ENCODE results near the gene TTLL5. TPM values are rescaled to one million over a fixed set of nuclear protein-coding genes. Genes with fewer than 3 reads are reported as not detected.

TTLL5 gene
- total RNA-seq, 1 donor from 2014 or later = 17.8 TPM

- ATAC-seq (no peak), DNase-seq (ENCODE audit: missing footprints) (no peak)
- intact Hi-C loops (cut with DNase I) = no loop called here
Measured at GRCh38 chr14:75864352-75864751, 203.3 kb downstream of the TTLL5 start.

GRCh38 chr14:75865531-75865930 is 204.5 kb downstream of the TTLL5 start:
- DNase-seq (ENCODE audit: missing footprints) (no peak), ATAC-seq (no peak)
- intact Hi-C loops (cut with DNase I) = loop anchor here (5.0 kb wide), 1 partner anchor 38 kb away; no protein-coding TSS in a partner anchor

GRCh38 chr14:75866970-75867369 is 205.9 kb downstream of the TTLL5 start:
- DNase-seq (ENCODE audit: missing footprints) (no peak), ATAC-seq (no peak)
- intact Hi-C loops (cut with DNase I) = loop anchor here (5.0 kb wide), 1 partner anchor 40 kb away; no protein-coding TSS in a partner anchor

- peak; percentile 33 for ATAC-seq
- DNase-seq (ENCODE audit: missing footprints) = no peak
- intact Hi-C loops (cut with DNase I) = no loop called here
Measured at GRCh38 chr14:75871181-75871880, 210.3 kb downstream of the TTLL5 start.

DNA sequence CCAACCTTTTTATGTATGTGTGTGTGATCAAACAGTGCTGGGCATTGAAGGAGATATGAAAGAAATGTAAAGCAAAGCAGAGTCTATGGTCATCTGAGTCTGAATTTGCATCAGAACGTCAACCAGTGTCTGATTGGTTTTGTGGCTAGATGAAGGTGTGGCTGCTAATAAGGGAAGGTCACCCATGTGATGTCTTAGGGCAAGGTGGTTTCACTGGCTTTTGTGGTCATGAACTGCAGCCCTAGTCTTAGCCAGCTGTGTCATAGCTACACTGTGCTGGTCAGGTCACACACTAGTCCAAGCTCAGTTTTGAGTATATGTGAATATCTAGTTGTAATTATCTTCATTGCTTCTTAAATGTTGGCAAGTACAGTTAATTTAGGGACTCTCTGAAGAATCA is 214.9 kb downstream of the TTLL5 start:
- DNase-seq (ENCODE audit: missing footprints) (no peak), ATAC-seq (no peak)
- intact Hi-C loops (cut with DNase I) = no loop called here

DNA sequence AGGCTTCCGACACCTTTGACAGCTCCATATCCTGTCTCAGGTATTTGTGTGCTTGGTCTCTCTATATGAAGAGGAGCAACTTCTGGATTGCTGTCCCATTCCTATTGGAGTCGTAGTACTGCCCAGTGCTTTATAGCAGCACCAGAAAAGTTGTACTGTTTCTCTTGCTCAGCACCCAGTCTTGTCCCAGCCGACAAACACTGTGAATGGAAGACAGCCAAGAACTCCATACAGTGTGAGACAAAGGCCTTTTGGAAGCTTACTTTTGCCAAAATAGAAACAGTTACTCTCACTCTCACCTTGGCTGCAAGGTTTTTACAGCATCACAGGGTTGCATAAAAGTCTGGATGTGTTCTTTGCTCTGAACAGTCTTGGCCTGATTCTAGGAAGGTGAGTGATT is 215.5 kb downstream of the TTLL5 start:
- ATAC-seq (peak; percentile 40), DNase-seq (ENCODE audit: missing footprints) (no peak)
- intact Hi-C loops (cut with DNase I) = no loop called here

DNA sequence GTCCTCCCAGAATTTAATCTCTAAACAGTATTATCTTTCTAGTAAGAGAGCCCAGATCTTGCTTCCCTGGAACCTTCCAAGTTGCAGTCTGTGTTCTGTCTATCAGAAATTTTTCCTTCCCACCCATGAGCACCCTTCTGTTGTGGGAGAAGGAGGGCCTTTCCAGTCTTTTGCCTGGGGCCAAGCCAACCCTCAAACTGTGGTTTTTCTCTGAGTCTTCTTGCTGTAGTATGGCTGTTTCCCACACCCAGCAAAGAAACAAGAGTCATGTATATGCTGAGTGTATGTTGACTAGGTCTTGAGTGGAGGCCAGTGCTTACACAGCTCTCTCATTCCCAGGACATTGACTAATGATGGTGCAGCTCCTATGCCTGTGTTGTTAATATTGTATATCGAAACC is 216.2 kb downstream of the TTLL5 start:
- DNase-seq (ENCODE audit: missing footprints) (no peak), ATAC-seq (peak; percentile 83)

GRCh38 chr14:75877884-75878283 is 216.8 kb downstream of the TTLL5 start:
- DNase-seq (ENCODE audit: missing footprints) = no peak
- intact Hi-C loops (cut with DNase I) = no loop called here
- no peak for ATAC-seq

More for the DNA sequence above, 216.2 kb downstream of the TTLL5 start:
- intact Hi-C loops (cut with DNase I) = no loop called here

GRCh38 chr14:75879031-75879430 is 218.0 kb downstream of the TTLL5 start:
- ATAC-seq (no peak), DNase-seq (ENCODE audit: missing footprints) (no peak)
- intact Hi-C loops (cut with DNase I) = no loop called here

DNA sequence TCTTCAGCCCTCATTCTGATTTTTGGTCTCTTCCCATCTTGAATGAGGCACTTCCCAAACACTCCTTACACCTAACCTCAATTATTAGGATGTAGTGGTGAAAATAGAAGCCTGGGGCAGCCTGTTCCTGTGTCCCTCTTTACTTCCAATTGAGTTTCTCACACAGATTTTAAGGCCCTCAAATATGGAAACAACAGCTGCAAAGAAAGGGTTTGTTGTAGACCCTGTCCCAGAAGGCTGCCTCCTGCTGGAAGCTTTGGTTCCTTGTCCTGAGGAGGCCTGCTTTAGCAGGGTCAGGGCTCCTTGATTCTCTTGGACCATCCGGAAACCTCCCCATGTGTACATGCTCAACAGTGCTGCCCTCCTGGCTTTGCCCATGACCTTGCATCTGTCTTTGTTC is 219.5 kb downstream of the TTLL5 start:
- no peak for DNase-seq (ENCODE audit: missing footprints)
- intact Hi-C loops (cut with DNase I) = no loop called here
- no peak for ATAC-seq

DNA sequence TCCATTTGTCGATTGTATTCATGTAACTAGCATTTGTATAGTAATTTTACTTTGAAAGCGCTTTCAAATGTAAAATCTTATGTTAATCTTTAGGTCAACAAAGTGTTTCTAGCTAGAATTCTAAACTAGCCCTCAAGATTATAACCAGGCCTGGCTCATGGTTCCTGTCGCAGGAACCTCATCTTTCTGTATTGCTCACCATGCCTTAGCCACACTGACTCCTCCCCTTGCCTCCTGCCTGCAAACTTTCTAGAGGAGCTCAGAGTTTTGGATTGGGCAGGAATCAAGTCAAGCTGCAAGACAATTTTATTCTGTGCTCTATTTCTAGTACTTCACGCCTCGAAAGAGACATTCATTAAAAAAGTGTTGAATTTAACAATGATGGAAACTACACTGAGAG is 220.9 kb downstream of the TTLL5 start:
- intact Hi-C loops (cut with DNase I) = no loop called here
- no peak for ATAC-seq

DNA sequence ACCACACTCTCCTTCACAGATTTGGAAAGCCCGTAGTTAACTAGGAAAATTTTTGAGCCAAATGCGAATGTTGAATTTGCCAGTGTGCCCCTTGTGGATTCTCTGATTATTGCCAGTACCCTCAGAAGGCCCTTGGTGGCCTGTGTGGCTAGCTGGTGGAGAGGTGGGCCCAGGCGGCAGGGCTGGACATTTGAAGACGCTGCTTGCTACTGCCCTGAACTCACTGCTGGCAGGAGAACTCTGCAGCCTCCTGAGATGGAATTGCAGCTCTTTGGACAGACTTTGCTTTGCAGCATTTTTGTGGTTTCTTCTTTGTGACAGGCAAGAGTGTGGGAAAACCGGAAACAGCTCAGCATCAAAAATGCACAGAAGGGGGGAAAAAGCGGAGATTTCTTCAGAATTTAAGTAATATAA is 223.2 kb downstream of the TTLL5 start:
- no peak for ATAC-seq
- no peak for DNase-seq (ENCODE audit: missing footprints)
- intact Hi-C loops (cut with DNase I) = no loop called here

More for the DNA sequence above, 220.9 kb downstream of the TTLL5 start:
- no peak for DNase-seq (ENCODE audit: missing footprints)

- intact Hi-C loops (cut with DNase I) = no loop called here
- ATAC-seq (no peak), DNase-seq (ENCODE audit: missing footprints) (no peak)
Measured at GRCh38 chr14:75885829-75886228, 224.8 kb downstream of the TTLL5 start.

DNA sequence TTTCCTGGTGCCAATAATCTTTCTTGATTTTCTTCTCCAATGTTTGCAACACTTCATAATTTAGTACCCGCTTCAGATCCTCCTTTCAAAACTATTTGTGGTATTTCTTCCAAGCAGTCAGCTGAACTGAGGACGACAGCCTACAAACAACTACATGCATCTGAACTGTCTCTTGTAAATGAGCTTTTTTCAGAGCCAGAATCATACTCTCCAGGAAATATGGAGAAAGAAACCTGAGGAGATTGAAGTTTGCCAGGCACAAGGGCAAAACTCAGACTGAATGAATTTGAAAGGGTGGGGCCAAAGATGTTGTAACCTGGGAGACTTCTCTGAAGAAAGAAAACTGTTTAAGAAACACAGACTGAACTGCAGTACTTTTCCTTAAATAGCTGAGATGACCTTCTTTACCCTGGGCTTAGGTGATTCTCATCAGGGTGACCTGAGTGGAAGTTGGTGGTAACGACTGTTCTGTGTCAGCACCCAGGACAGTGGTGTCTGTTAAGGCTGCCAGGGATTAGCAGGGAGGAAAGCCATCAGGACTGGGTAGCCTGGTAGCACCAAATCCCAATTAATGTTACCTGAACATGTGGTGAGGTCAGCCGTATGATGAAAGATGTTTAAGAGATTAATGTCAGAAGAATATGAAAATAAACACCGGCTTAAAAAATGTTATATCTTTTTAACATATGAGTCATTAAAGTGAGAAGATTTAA is 225.7 kb downstream of the TTLL5 start:
- no peak for ATAC-seq
- intact Hi-C loops (cut with DNase I) = no loop called here

DNA sequence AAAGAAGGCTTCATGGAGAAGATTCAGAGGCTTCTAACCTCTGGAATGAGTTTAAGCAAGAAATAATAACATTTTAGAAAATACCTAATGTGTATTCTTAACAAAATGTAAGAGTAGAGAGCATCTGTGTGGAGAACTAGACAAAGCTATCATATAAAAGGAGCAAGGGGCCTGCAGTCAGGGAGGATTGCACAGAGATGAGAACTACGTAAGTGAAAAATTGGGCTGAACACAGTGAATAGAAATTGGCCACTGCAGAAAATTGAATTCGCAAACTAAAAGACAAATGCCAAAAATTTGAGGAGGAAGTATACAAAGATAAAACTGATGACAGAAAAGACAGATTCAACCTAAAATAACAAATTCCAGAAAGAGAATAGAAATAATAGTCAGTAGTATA is 227.9 kb downstream of the TTLL5 start:
- intact Hi-C loops (cut with DNase I) = no loop called here
- DNase-seq (ENCODE audit: missing footprints) (no peak), ATAC-seq (peak; percentile 73)

More for the DNA sequence above, 225.7 kb downstream of the TTLL5 start:
- DNase-seq (ENCODE audit: missing footprints) = no peak

GRCh38 chr14:75896341-75896740 is 235.3 kb downstream of the TTLL5 start:
- ATAC-seq (no peak), DNase-seq (ENCODE audit: missing footprints) (no peak)
- intact Hi-C loops (cut with DNase I) = no loop called here

- no peak for ATAC-seq
- intact Hi-C loops (cut with DNase I) = no loop called here
Measured at GRCh38 chr14:75904311-75904710, 243.3 kb downstream of the TTLL5 start.

DNA sequence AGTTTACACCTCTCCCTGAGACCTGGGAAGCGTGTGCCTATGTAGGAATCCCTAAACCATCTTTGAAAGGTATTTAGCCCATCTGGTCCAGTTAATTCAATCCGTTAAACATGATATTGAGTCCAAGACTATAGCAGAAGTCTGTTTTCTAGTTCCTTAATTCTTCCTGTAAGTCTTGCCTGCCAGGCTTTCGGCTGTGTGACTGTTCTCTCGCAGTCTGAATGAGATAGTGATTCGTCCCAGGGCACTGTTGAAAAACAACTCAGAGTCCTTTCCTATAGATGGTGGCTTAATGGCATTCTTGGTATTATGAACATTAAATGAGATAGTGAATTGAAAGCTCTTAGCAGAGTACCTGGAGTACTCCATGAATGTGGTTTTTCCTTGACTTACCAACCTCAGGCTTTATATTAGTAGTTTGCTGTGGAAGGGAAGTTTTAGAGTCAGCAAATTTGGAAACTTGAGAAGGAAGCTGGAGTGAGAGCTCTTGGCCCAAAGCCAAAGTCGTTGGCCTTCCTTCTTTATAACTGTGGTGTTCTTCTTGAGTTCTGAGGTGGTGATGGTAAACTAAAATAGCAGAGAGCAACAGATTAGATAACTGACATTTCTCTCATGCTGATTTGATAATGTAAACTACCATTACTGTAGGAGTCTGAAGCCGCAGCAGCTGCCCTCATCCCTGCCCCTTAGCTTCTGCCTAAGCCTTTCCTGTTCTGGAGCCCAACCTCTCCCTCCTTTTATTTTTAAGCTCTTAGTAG is 244.3 kb downstream of the TTLL5 start:
- DNase-seq (ENCODE audit: missing footprints) = no peak
- ATAC-seq = peak; percentile 67
- intact Hi-C loops (cut with DNase I) = no loop called here

More at GRCh38 chr14:75904311-75904710, 243.3 kb downstream of the TTLL5 start:
- DNase-seq (ENCODE audit: missing footprints) = no peak

DNA sequence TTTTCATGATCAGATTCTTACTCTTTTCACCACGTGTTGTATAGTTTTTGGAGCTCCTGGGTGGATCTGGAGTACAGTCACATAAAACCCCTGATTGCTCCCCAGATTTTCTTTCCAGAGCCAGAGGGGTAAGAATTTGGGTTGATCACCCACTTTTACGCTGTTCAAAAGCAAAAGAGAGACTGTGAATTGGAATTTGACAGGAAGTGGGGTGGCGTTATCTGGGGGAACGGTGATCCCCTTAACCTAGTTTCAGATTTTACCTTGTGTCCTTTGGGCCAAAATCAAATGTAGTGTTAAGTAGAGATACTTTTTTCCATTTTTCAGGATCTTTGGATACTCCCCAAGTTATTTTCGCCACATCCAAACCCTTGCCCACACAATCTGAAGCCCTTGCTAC is 245.2 kb downstream of the TTLL5 start:
- ATAC-seq (no peak), DNase-seq (ENCODE audit: missing footprints) (no peak)
- intact Hi-C loops (cut with DNase I) = loop anchor here (1.0 kb wide), 1 partner anchor 197 kb away; no protein-coding TSS in a partner anchor
